Hepatocyte (in vitro differentiated cells): Measurements from ENCODE around the gene ANO10.

Experiments used
- EZH2 ChIP-seq: fragments of 200-600 bp; sonication (generic); IDR thresholded peaks from 2 replicates; pipeline ENCODE4 v1.6.1; 2016; ENCODE audit warnings: antibody characterized with exemption, mild to moderate bottlenecking, borderline replicate concordance
- EZH2phosphoT487 ChIP-seq: fragments of 200-600 bp; sonication (generic); IDR thresholded peaks from one replicate; pipeline ENCODE4 v1.6.1; 2018; ENCODE audit warnings: antibody characterized with exemption, mild to moderate bottlenecking, low read depth, moderate library complexity; ENCODE audit not compliant: unreplicated experiment, severe bottlenecking

DNA sequence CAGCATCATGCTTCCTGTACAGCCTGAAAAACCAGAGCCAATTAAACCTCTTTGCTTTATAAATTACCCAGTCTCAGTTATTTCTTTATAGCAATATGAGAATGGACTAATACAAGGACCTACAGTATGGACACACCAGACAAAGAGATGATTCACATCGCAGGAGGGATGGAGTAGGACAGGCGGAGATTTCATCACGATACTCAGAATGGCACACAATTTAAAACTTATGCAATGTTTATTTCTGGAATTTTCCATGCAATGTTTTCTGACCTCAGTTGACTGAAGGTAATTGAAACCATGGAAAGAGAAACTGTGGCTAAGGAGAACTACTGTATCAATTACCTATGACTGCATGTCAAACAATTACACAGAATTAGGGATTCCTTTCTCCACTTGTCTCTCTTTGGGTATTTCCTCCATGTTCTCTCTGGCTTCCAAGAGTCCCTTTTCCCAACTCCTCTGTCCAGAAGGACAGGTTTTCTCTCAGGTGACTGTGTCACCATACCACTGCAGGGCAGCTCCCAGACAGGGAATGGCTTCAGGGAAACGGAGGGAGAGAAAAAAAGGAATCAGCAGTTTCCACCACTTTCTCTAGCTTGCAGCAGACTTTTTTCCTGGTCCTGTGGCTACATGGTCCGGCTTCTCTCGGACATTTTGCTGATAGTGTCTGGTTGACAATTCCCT lies 3.0 kb upstream of the ANO10 start:
- no peak for TF ChIP-seq EZH2
- TF ChIP-seq EZH2phosphoT487: no peak
